Muscle of back (tissue), 11 donors: Measurements from ENCODE around the gene ST3GAL2. TPM values are rescaled to one million over a fixed set of nuclear protein-coding genes. Genes with fewer than 3 reads are reported as not detected.

Experiments used
- DNase-seq, 3 donors: peaks; one replicate each; pipeline versions ENCODE4 v3.0.0 to v3.0.0-alpha.2; 2013
- polyA plus RNA-seq, 10 donors: library from polyadenylated mRNA; unstranded; fragments of 120-200 nt; gene quantifications; one replicate each; pipeline ENCODE4 v1.2.1, GENCODE V29; 2013; ENCODE audit not compliant: insufficient read length in 10 of 10

Gene ST3GAL2
- polyA plus RNA-seq, 10 donors, result 21.6 to 32.3 (median 27.1) TPM

GRCh38 chr16:70441406-70441990 is 2.6 kb upstream of the ST3GAL2 start:
- no peak for DNase-seq

- no peak for DNase-seq
These were observed 1.3 kb upstream of the ST3GAL2 start for GRCh38 chr16:70440009-70440692.

GRCh38 chr16:70438585-70438968 is 323 bp downstream of the ST3GAL2 start:
- peak in 1 of 3 donors; percentile 75 for DNase-seq

DNA sequence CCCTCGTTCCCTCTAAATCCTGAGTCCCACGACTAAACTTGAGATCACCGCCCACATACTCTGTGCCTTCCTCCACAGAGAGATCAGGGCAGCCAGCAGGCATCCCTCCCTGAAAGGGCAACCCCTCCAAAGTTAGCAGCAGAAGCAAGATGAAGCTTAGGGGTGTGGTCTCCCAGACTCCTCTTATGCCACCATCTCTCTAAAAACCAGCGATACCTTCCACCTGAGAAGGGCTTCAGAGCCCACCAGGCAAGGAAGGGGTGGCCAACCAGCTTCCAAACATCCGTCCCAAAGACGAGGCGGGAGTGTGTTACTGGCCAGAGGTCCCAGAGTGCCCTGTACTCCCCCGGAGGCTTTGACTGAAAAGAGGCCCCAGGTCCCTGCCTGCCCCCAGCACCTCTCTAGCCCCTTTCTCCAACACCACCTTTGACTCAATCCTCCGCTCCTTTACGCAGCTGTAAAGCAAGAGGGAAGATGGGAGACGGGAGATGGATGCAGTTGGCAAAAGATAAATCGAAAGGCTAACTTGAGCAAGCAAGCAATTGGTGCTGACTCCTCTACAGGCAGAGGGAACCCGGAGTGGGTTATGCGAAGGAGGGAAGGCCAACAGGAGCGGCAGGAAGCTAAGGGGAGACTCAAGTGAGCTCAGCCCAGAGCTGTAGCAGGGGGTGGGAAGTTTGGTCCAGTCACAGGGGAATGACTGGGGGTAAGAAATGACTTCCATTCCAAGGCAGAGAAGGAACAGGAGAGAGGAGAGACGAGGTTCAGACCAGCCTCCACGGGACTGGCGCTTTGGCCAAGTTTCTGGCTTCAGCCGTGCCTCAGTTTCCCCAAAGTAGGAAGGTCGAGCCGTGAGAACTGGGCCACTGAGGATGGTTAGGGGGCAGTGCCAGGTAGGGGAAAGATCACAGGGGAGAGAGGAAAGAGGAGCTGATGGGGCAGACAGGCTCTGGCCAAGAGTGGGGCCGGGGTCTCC is 1.0 kb downstream of the ST3GAL2 start:
- DNase-seq, result peak in 1 of 3 donors; percentile 70

DNA sequence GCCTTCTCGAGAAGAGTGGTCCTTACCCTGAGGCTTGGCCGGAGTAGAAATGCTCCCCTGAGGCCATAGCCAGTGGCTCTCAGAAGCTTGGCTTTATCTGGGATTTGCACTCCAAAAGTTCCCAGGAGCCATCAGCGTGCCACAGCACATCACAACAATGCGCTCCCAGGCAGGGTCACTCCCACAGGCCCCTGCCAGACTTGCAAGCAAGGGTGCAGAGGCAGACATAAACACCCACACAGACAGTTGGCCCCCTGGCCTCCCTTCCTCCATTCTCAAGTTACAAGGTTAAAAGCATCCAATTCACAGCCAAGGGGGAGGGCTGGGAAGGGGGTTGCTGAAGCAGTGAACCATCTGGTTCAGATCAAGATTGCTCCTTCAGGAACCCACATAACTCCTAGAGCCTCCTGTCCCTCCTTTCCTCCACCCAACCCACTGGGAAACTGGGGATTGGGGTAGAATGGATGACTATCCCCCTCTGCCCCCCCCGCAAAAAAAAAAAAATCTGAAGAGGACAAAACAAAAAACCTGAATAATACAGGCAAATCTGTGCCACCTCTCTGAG is 1.8 kb downstream of the ST3GAL2 start:
- DNase-seq, result peak; percentile 65 to 88 (median 83)

DNA sequence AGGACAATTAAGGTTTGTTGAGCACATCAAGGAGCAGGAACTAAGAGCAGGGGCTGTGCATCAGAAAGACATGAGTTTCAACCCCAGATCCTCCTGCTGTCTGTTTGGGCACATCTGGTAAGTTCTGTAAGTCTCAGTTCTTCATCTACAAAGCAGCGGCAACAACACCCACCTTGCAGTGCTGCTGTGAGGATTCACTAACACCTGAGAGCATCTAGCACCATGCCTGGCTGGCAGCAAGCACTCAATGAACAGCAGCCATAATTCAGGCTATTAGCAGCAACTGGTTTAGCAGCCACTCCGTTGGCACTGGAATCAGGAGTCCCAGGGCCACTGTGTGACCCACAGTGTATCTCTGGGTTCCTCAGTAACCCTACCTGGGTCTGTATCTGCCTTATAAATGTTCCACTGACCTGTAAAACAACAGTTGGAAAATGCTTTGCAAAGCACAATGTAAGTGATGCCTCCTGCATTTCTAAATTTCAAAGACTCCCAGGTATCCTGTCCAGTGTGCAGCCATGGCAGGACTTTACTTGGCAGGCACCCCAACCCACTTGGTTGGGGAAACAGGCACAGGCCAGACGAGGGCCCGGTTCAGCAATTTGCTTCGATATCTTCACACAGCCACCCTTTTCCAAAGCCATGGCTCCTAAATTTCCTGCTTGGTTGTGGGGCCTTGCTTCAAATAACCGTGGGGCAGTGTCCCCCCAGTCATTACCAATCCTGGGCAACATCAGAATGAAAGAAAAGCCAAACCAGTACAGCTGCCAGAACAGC is 4.2 kb downstream of the ST3GAL2 start:
- no peak for DNase-seq

DNA sequence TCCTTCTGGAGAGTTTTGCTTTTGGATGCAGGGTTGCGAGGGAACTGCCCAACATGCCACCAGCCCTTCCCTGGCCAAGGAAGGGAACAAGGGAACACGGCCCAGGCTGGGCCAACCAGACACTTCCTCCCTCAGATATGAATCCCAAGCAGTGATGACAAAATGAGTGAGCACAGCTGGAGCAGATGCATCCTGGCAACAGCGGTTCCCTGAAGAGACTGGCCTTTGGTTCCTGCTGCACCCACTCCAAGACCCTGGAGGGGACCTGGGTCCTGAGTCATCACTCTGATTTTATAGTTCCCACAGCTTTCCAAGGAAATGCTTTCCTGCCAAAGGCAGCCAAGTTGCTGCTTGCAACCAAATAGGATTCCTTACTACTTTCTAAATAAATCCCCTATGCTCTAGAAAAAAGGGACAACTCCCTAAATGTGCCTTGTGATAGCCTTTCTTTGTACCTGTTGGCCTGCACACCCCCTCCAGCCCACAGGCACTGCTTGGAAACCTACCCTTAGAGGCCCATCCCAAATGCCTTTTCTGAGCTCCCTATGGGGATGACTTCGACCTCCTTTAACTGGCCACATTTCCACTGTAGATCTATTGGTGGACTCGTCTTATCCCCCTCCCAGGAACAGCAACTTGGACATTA is 5.3 kb downstream of the ST3GAL2 start:
- DNase-seq, result peak in 2 of 3 donors; percentile 54 to 61

GRCh38 chr16:70432723-70433457 is 6.0 kb downstream of the ST3GAL2 start:
- DNase-seq, result peak in 1 of 3 donors; percentile 77

- no peak for DNase-seq
These were observed 6.6 kb downstream of the ST3GAL2 start for GRCh38 chr16:70432356-70432722.

DNA sequence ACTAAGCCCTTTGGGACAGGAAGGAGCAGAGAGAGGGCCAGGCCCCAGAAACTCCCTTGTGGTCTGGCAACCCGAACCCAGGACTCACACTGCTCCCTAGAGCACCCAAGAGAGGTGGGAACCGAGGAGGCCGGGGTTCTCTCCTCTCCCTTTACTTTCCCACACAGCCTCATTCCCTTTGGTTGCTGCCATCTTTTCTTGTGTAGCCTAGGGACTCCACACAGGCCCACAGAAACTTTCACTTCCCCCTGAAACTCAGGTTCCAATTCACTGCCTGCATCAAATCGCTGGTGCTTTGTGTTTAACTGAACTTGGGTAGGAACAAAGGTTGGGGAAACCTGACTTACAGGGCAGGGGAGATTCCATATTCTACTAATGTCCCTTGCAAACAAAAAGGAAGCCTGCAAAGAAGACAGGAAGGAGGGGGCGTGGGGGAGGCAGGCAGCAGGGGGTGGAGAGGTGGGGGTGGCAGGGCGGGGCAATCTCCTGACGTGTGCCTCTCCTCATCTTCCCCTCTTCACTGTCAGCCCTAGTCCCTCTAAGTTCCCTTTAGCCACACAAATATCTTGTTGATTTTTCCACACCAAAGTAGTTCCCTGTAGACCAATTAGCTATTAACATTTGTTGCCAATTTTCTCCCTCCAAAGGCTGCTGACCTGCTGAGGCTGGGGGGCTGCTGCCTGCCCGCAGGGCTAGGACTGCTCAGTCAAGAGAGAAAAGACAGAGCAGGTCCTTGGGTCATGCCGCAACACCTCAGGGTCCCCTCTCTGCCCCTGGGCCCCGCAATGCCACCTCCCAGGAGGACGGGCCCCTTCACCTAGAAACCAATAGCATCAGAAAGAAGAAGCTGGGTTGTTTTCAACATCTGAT is 8.0 kb downstream of the ST3GAL2 start:
- peak in 1 of 3 donors; percentile 49 for DNase-seq

- DNase-seq, result no peak
These were observed 8.8 kb downstream of the ST3GAL2 start for GRCh38 chr16:70429888-70430666.

GRCh38 chr16:70428178-70428998 is 10.5 kb downstream of the ST3GAL2 start:
- DNase-seq, result peak; percentile 92 to 94 (median 93)

GRCh38 chr16:70427786-70428177 is 11.1 kb downstream of the ST3GAL2 start:
- DNase-seq, result no peak

DNA sequence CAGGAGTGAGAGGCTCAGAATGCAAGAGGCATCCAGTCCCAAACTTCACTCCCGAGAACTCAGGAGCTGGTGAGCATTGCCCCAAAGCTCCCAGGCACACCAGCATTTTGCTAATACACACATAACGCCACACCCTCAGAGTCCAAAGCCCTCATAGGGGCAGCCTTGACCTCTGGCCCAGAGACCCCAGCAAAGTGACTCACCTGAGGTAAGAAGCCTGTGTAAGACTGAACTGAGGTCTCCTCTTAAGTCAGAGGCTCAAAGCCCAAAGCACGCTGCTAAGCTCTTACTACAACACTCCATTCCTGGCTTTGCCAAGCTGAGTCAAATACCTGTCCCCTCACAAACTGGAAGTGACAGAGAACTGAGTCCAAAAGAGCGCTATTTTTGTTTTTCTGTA is 16.4 kb downstream of the ST3GAL2 start:
- DNase-seq, result no peak

DNA sequence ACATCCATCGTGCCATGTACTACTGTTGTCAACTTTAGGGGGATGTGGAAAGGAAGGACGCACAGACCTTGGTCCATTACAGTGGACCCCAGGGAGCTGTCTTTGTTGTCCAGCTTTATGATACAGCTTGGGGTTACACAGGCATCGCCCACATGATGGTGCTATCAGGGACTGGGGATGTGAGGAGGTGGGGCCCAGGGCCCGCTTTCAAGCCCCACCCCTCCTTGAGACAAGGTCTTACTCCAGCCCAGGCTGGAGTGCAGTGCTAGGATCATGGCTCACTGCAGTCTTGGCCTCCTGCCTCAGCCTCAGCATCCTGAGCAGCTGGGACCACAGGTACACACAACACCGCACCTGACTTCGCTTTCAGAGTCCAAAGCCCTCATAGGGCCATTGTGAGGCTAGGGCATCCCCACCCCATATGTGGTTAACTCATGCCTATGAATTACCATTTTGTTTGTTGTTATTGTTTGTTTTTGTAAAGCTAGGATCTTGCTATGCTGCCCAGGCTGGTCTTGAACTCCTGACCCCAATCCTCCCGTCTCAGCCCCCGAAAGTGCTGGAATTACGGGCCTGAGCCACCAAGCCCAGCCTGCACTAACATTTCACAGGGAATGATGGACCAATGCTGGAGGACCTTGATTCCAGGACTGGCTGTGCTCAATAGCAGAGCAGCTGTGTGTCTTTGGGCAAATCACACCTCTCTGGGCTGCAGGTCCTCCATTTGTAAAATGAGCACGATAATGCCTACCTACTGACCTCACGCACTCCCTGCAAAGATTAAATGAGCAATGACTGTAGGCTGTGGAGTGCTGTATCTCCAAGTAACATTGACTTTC is 17.2 kb downstream of the ST3GAL2 start:
- DNase-seq, result no peak

GRCh38 chr16:70421014-70421413 is 17.9 kb downstream of the ST3GAL2 start:
- DNase-seq, result no peak
